GM21526 (cell line): ENCODE data around the gene COX6A2.

Experiments
- ATAC-seq: cut with Tn5 transposase; IDR thresholded peaks from one replicate; pipeline ENCODE4 v1.9.1; 2021; ENCODE audit warnings: moderate library complexity; ENCODE audit not compliant: unreplicated experiment, low FRiP score

The COX6A2 gene

GRCh38 chr16:31428279-31428597 is at the start of gene COX6A2:
Gene COX6A2, minus strand, starts transcription at chr16:31428360. Its CDS starts 35 bp downstream, at chr16:31428325.
- no peak for ATAC-seq

GRCh38 chr16:31477220-31478216 is 49.4 kb upstream of the COX6A2 start:
- ATAC-seq: no peak

GRCh38 chr16:31476303-31477219 is 48.4 kb upstream of the COX6A2 start:
- no peak for ATAC-seq

- ATAC-seq: no peak
Observed at GRCh38 chr16:31475946-31476302, 47.8 kb upstream of the COX6A2 start.

- no peak for ATAC-seq
Observed at GRCh38 chr16:31474773-31475738, 46.9 kb upstream of the COX6A2 start.

GRCh38 chr16:31474173-31474714 is 46.1 kb upstream of the COX6A2 start:
- ATAC-seq: no peak

GRCh38 chr16:31473264-31473984 is 45.3 kb upstream of the COX6A2 start:
- no peak for ATAC-seq

- ATAC-seq: no peak
Observed at GRCh38 chr16:31472709-31473203, 44.6 kb upstream of the COX6A2 start.

GRCh38 chr16:31471875-31472708 is 43.9 kb upstream of the COX6A2 start, which contains the start of gene TGFB1I1:
Gene TGFB1I1, plus strand, starts transcription at chr16:31472152. Its CDS starts 37 bp downstream, at chr16:31472189.
- no peak for ATAC-seq

- ATAC-seq: no peak
Observed at GRCh38 chr16:31471241-31471874, 43.2 kb upstream of the COX6A2 start.

GRCh38 chr16:31470615-31471014 is 42.5 kb upstream of the COX6A2 start:
- no peak for ATAC-seq

- no peak for ATAC-seq
Observed at GRCh38 chr16:31467858-31468257, 39.7 kb upstream of the COX6A2 start.

GRCh38 chr16:31467151-31467773 is 39.1 kb upstream of the COX6A2 start:
- no peak for ATAC-seq

- ATAC-seq: no peak
Observed at GRCh38 chr16:31466381-31466841, 38.3 kb upstream of the COX6A2 start.

GRCh38 chr16:31465788-31466370 is 37.7 kb upstream of the COX6A2 start:
- ATAC-seq: no peak

- ATAC-seq: no peak
Observed at GRCh38 chr16:31464781-31465260, 36.7 kb upstream of the COX6A2 start.
